A549 treated with AZD2906 at 1 μM for 4 hours (cell line): ENCODE results near the gene SLC38A10. TPM values are rescaled to one million over a fixed set of nuclear protein-coding genes. Genes with fewer than 3 reads are reported as not detected.

ENCODE experiments used
- total RNA-seq: library from RNA; stranded (reverse); fragments of 200-300 nt; extraction: Qiagen RNA extraction; gene quantifications from 5 replicates; pipeline ENCODE4 v1.2.3, GENCODE V29; 2022

SLC38A10 gene
- 50.9 to 75.9 TPM (median 72.2 TPM) in 5 replicates for total RNA-seq

GRCh38 chr17:81295031-81295675 is at the start of gene SLC38A10:
TSS of gene SLC38A10 (minus strand) at chr17:81295307. CDS start at chr17:81294921, 386 bp downstream.

GRCh38 chr17:81238815-81239713 is 56.0 kb downstream of the SLC38A10 start, which contains the start of the genes NDUFAF8 and TEPSIN:
TSS of gene NDUFAF8 (plus strand) at chr17:81239318. CDS start at chr17:81239364, 46 bp downstream.
TSS of gene TEPSIN (minus strand) at chr17:81239055. CDS start at chr17:81239033, 22 bp downstream.

GRCh38 chr17:81222906-81223761 is 72.0 kb downstream of the SLC38A10 start, which contains the start of gene CEP131:
TSS of gene CEP131 (minus strand) at chr17:81222965. CDS start at chr17:81220056, 2,909 bp downstream.

Other genes starting within 250 kb of the SLC38A10 start
- gene PVALEF, start 129.8 kb downstream of the SLC38A10 start, total RNA-seq, result not detected in 5 replicates
- 0.40 to 0.85 TPM (median 0.55 TPM) in 5 replicates for gene AATK, start 129.1 kb downstream of the SLC38A10 start, total RNA-seq
- 6.5 to 9.7 TPM (median 8.0 TPM) in 5 replicates for gene CEP131, start 72.3 kb downstream of the SLC38A10 start, total RNA-seq
- gene TEPSIN, start 56.3 kb downstream of the SLC38A10 start, total RNA-seq, result 16.8 to 29.6 TPM (median 28.7 TPM) in 5 replicates
- 82.9 to 251 TPM (median 214 TPM) in 5 replicates for gene NDUFAF8, start 56.0 kb downstream of the SLC38A10 start, total RNA-seq
- 6.7 to 10.0 TPM (median 8.0 TPM) in 5 replicates for gene BAHCC1, start 100.2 kb upstream of the SLC38A10 start, total RNA-seq
- gene ACTG1, start 217.5 kb upstream of the SLC38A10 start, total RNA-seq, result 4,866 to 7,505 TPM (median 5,499 TPM) in 5 replicates
- 0.86 to 1.6 TPM (median 1.3 TPM) in 5 replicates for gene FSCN2, start 233.1 kb upstream of the SLC38A10 start, total RNA-seq